Right renal pelvis (tissue), 4 donors: Measurements from ENCODE around the gene NHSL2. TPM values are rescaled to one million over a fixed set of nuclear protein-coding genes. Genes with fewer than 3 reads are reported as not detected.
"Not testable (repeated sequence)": the region's sequence is repeated elsewhere in the genome, so short reads cannot be mapped to it uniquely, and the experiment has no call there.

Experiments
- DNase-seq, 4 donors: peaks; one replicate each; pipeline ENCODE4 v3.0.0-alpha.2; 2013; ENCODE audit warnings: low read depth in 4 of 4, low spot score in 3 of 4, missing footprints in 1 of 4
- polyA plus RNA-seq, 4 donors: library from polyadenylated mRNA; unstranded; fragments of 120-200 nt; gene quantifications; one replicate each; pipeline ENCODE4 v1.2.1, GENCODE V29; 2013; ENCODE audit not compliant: insufficient read length in 4 of 4

NHSL2 gene
- polyA plus RNA-seq, 4 donors = 8.0 to 9.8 (median 9.3) TPM

DNA sequence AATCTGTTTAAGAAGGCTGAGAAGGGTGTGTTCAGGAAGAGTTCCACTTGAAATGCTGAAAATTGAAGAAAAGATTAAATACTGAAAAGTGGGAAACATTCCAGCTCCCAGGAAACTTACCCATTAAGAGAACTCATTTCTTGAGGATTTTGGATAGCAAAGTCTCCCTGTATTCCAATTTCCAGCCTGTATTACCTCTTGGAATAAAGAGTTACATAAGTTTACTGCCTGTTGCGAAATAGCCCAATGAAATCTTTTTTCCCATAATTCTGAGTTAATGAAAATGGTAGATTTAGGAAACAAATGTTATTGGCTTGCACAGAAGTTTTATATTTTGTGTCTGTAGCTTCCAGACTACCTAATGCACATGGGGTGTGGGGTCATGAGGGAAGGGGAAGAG, 12.0 kb downstream of the NHSL2 start:
- DNase-seq = no peak

DNA sequence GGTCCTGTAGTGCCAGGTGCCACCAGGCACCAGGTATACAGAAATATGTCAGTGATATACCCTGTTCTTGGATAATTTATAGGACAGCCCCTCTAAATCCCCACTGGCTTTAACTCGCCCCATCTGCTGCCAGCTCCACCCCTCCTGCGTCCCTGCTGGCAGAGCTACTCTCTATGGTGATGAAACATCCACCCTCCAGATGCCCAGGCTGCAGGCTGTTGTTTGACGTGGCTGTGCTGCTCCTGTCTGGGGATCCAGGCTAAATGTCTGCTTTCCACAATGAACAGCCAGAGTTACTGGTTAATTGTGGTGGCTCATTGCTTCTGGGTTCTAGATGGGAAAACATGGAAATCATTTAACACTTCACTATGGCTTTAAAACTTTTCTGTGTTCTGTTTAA, 12.9 kb downstream of the NHSL2 start:
- DNase-seq = no peak

DNA sequence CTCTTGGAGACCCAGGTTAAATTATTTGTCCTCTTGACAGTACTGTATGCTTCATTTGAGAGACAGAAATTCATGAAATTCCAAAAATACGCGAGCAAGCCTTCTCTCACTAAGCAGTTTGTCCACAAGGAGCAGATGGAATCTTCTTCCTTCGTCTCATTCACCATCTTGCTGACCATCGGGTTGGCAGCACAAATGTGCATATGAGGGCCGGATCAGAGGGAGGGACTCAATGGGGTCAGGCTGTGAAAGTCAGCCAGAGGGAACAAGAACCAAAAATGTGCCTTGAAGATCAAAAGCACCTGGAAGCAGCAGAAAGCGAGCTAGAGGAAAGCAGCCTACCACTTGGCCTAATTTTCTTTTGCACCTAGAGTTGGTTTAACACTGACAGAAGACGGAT, 16.4 kb downstream of the NHSL2 start:
- DNase-seq = no peak

DNA sequence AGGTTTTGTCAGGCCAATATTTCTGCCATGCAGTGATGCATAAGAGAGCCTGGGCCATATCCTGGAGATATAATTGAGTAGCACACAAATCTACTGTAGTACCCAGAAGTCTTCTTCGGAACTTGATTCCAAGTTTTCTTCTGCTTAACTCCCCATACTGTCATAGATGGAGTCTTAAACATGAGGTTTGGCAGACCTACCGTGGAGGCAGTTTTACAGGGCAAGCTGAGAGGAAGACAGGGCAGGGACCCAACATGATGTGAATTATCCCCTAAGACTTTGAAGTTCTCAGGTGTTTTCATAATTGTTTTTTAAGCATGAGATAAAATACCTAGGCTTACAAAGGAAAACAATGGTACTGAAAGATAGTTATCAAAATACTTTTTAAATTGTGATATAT, 18.2 kb downstream of the NHSL2 start:
- DNase-seq = no peak

DNA sequence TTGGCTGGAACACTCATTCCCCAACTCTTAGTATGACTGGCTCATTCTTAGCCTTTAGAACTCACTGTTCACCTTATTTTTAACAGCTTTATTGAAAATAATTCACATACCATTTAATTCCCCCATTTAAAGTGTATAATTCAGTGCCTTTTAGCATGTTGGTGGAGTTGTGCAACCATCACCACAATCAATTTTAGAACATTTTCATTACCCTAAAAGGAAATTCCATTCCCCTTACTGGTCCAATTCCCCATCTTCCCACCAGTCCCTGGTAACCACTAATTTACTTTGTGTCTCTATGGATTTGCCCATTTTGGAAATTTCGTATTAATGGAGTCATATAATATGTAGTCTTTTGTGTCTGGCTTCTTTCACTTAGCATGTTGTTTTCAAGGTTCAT, 19.7 kb downstream of the NHSL2 start:
- DNase-seq = no peak

DNA sequence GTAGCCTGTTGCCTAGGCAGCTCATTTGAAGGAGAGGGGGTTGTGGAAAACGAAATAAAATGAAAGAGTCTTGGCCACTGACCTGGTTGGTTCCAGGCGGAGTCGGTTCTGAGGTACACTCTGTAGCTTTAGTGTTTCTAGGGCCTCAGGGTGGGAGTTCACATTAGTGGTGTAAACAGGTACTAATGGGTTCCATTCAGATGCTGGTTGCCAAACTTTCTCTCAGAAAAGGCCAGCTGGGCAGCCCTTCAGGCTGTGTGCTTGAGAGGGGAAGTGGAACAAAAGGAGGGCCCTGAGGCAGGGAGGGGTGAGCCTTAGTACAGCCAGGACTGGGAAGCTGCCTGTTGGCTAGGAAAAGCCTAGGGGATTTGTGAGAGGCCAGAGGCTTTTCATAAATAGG, 24.8 kb downstream of the NHSL2 start:
- DNase-seq = no peak

DNA sequence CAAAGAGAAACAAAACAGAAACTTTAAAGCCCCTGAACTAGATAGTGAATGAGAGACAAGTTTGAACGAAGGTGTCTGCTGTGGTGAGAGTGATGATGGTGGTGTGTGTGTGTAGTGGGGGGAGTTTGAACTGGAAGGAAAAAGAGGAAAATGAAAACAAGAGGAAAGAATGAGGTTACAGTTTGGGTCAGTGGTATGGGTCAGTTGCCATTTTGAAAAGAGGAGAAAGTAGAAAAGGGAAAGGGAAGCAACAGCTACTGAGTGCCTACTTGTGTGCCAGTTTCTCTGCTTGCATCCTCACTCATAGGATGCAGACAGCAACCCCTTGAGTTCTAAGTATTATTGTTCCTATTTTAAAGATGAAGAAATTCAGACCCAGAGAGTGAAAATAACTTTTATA, 26.0 kb downstream of the NHSL2 start:
- no peak for DNase-seq

DNA sequence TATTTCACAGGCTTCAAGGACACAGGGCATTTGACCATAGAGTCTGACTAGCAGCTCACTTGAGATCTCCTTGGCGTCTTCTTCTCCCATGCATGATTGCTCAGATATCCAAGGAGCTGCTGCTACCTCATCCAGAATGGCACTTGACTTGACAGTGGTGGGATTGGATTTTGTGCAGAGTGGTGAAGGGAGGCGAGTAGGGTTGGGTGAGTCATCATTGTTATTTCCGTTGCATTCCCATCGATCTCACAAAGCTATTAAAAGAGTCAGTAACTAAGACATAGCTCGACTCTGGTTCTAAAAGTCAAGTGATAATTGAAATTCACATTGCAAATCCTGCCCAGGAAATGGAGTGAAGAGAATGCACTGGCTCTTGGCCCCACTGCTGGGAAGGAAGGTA, 27.7 kb downstream of the NHSL2 start:
- no peak for DNase-seq

DNA sequence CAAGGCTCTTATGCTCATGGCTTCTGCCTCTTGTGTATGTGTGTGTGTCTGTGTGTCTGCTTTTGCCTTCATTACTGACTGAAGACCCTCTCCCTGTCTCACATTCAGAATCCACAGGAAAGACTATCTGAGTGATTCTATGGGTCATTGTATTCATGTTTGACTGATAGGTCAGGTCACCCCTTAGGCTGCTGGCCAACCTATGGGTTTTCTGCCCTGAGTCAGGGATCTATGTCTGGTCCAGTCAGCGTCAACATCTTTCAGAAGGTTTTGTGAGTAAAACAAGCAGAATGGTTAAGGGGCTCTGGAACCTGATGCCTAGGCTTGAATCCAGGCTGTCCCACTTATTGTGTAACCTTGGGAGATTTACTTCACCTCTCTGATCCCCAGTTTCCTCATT, 30.5 kb downstream of the NHSL2 start:
- no peak for DNase-seq

DNA sequence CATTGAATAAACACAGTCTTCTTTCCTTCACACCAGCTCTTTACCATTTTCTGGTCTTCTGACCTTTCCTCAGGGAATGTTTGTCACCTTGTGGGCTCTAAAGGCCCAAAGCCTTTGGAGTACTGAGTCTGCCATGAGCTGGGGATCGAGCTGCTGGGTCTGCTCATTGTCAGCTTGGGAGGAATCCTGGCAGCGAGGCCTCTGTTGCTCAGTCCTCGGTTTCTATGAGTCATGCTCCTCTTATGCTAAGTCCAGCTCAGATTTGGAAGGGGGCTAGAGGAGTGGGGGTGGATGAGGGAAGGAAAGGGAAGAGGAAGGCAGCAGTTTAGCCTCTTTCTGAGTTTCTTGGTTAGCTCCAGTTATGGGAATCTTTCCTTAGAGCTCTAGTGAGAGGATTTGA, 31.1 kb downstream of the NHSL2 start:
- DNase-seq = no peak

DNA sequence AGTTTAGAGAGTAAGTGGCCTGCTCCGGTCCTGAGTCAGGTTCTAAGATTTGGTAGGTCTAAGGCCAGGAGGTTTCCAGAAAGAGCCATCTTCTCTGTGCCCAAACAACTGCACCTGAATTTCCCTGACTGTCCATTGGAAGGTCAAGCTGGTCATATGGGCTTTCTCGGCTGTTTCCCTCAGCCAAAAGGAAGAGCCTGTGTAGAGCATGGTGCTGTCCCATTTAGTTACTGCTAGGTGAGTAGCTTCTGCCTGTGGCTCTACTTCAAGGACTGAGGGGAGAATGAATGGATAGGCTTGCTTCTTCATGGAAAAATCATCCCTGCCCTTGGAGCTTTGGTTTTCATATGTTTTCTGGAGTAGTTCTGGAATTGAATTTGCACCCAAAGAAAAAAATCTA, 33.7 kb downstream of the NHSL2 start:
- DNase-seq = no peak

DNA sequence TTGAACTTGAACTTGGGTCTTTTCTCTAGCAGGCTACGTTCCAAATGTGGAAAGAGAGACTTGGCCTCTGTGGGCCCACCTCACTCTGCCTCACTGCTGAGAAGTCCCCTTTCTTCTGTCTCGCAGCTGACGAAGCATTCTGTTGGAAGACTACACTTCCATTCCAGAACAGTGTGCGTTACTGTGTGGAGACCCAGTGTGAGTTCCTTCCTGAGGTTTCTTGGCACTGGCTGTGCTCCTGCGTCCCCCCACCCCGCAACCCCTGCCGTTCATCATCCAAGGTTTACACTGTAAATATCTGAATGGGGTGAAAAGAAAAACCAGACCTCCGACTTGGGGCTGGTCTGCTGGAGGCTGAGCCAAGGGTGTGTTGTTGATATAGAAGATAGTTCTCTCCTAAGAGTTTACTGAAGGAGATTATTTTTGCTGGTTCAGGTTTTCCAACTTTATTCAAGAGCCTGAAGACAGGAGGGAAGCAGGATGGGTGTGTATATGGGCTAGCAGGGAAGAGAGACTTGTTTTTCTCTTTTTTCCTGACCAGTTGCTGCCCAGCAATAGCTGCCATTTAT, 34.7 kb downstream of the NHSL2 start:
- no peak for DNase-seq

DNA sequence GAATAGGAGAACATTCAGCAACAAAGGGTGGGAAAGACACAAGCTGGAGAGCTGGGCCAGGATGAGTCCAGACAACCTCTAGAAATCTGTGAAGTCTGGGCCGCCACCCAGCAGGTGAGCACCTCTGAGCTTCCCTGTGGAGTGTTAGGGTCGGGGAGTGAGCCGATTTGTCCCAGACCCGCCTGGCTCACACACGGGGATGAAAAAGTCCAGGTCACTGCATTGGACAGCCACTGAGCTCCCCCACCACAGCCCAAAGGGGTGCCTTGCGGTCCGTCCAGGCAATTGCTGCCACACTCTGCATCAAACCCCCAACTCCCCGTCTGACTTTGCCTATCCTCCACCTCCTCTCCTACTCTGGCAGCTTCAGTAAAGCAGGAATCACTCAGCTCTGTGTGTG, 38.7 kb downstream of the NHSL2 start:
- no peak for DNase-seq

DNA sequence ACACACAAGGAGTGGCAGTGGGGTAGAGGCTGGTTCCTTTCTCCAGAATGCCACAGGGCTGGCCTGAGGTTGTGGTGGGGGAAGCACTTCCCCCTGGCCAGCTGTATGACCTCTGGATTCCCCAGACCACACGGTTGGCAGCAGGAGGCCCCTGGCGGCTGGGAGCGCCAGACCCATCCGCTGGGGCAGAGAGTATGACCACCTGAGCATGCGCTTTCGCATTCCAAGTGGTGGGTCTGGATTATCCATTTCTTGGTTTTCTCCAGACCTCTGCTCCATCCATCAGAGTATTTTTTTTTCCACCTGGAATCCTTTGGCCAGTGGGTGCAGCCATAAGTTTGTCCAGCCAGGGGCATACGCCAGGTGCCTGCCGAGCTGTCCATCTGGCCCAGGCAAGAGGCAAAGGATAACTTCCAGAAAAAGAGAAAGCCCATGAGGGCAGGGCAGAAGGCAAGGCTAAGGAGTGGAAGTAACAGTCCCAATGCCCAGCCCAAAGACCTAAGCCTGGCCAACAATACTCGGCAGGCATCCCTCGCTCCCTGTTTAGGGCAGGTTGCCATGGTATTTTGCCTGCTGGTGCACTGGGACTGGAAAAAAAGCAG, 39.3 kb downstream of the NHSL2 start:
- DNase-seq = no peak

DNA sequence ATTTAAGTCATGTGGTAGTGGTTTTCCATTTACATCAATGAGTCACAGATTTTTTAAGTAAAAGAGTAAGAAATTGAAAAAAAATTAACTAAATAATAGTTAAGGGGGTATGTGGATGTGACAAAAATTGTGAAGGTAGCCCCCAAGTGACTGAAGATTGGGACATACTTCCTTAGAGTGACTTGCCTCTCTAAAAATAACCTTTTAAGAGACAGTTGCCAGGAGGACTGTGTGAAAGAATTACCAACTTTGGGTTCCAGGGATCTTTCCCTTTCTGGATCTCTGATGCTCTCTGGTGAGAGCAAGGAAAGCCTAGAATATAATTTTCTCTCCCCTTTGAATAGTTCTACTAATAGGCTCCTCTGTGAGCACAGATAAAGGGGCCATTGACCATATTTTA, 42.7 kb downstream of the NHSL2 start:
- no peak for DNase-seq

DNA sequence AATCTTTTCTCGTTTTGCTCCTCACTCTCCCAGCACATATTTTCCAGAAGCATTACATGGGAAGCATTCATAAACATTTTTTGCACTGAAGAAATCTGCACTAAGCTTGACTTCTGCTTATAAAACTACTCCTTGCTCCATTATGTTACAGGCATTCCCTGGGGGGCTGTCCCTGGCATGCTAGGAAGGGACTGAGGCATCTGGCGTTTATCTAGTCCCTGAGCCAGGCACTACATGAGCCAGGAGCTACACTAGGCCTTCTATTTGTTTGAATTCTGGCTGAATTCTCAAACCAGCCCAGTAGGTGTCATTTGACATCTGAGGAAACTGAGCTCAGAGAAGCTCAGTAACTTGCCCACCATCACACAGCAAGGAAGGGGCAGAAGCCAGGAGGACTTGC, 43.3 kb downstream of the NHSL2 start:
- DNase-seq = no peak

DNA sequence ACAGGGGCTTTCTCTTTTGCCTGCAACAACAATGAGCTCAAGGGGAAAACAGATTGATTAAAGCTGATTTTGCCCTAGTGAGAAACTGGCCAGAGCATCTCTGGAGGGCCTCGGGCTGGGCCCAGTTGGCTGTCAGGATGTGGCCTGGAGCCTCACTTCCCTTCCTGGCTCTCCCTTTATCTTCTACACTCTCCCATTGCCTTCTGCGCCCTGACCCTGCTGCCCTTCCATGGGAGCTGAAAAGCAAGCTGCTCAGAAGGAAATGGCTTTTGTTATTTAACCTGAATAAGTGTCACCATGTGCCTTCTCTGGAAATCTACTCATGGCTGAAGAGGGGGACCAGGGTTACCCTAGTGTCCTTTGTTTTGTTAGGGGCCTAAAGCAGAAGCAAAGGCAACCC, 43.8 kb downstream of the NHSL2 start:
- DNase-seq = no peak

DNA sequence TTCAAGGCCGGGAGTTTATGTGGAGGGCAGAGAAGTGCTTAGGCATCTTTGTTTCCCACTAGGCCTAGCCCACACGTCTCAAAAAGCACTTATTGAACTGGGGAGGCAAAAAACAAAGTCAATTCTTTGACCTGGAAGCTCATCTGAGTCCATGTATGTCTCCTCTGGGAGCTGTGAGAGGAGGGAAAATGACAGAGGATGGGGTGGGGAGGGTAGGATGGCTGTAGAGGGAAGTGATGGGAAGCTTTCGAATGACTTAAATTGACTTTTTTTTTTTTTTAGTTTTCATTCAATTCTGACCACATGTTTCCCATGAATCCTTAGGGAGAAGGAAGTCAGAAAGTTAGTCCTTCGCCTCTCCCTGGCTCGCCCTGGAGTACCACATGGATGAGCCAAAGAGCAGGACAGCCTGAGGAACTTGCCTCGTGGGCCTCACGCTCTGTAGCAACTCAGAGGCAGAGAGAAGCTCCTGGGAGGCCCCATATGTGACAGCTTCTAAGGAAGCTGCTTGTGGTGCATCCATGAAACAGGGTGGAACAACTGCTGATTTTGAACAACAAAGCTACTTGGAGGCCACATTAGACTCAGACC, 45.0 kb downstream of the NHSL2 start:
- DNase-seq = no peak

DNA sequence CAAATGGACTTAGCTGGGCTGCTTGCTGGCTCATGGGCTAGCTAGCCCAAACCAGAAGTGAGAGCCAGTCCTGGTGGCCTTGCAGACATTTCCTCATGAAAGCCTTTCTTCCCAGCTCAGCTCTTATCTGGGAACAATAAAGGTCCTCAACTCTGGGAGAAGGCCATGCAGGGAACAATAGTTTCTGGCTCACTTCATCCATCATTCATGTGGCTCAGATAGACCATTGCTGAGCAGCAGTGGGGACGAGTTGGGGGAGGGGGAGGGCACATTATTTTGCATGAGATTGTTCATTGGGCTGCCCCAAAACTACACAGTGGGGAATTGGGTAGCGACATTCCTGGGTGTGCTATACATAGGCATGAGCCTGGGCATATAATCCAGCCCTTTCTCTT, 47.6 kb downstream of the NHSL2 start:
- no peak for DNase-seq

DNA sequence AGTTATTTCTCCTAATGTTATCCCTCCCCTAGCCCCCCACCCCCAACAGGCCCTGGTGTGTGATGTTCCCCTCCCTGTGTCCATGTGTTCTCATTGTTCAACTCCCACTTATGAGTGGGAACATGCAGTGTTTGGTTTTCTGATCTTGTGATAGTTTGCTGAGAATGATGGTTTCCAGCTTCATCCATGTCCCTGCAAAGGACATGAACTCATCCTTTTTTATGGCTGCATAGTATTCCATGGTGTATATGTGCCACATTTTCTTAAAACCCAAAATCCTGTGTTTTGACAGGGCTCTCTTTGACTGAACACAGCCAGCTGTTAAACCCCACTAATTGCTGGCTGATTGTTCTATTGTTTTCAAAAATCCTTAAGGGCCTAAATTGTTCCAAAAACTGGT, 53.5 kb downstream of the NHSL2 start:
- not testable (repeated sequence) for DNase-seq

DNA sequence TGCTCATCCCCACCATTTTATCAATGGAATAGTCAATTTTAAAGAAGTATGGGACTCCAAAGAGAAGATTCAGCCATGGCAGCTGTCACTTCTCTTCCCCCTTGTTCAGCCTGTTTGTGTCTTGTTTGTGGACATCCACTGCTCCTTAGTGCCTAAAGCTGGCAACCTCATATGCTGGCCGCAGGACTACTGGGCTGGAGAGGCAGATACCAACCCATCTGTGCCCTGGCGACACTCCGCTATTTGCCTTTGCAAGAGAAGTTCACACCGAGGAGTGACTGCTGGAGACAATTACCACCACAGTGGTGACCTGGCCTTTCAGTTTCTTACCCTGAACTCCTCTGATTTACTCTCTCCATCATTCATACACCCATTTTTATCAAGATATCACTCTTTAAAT, 64.3 kb downstream of the NHSL2 start:
- DNase-seq = no peak

DNA sequence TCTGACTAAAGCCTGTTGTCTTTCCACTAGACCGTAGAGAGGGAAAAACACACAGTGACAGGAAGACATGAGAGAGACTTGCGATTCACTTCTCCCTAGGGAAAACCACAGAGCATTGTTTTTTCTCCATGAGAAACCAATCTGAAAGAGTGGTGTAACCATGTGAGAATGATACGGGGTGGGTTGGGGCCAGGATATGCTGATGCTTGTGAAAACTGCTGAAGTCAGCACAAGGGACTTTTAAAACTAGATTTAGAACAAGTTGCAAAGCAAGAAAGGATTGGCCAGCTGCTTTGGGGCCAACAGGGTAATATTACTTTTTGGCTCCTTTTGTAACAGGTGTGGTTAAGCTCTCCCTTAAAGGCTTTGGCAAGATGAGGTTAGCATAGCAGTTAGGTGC, 66.1 kb downstream of the NHSL2 start:
- DNase-seq = no peak

DNA sequence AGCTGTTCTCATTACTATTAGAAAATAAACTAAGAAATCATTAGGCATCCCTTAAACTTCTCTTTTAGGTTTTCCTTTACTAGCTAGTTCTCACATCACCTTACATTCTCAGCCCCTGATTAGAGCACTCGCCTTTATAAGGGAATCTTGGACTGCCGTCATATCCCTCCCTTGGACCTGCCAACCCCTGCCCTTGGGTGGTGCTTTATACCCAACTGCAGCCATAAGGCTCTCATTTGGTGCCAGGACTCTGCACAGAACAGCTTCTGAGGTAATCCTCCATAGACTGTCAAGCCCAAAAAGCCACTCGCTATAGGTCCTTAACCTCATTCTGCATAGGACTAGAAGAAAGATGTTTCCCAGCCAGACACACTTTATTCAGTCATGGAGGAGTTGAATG, 67.5 kb downstream of the NHSL2 start:
- no peak for DNase-seq
